A673 (cell line): Measurements from ENCODE around the gene CLIC6. TPM values are rescaled to one million over a fixed set of nuclear protein-coding genes. Genes with fewer than 3 reads are reported as not detected.

Source experiments
- BruUV-seq: library from RNA; stranded (reverse); fragments of 400-500 nt; replicated peaks from 2 replicates; lab custom pipeline; 2021; lab: Mats Ljungman, UMichigan
- CTCF ChIA-PET: fragments of 300-600 bp; sonication (Branson Sonifier 250); formaldehyde crosslinking; loops from one replicate; lab custom pipeline; 2022; ENCODE audit warnings: antibody characterized with exemption; lab: Charles Lee
- POLR2A ChIA-PET: fragments of 300-600 bp; sonication (Branson Sonifier 250); formaldehyde crosslinking; loops from one replicate; lab custom pipeline; 2022; ENCODE audit warnings: antibody characterized with exemption; ENCODE audit not compliant: low non-redundant PET; lab: Charles Lee
- DNase-seq: peaks from one replicate; pipeline ENCODE4 v3.0.0-alpha.2; 2015; ENCODE audit warnings: low spot score
- H3K27ac ChIP-seq: fragments of 200-600 bp; sonication (generic); 2 replicates; pipeline ENCODE4 v1.5.1; 2016; ENCODE audit warnings: mixed run types, low read depth, mild to moderate bottlenecking, mixed read lengths, antibody characterized with exemption, low read length; ENCODE audit not compliant: poor library complexity, severe bottlenecking
- H3K27me3 ChIP-seq: fragments of 200-600 bp; sonication (generic); replicated peaks from 2 replicates; pipeline ENCODE4 v1.6.1; 2017; ENCODE audit warnings: mixed run types, low read depth, mild to moderate bottlenecking, mixed read lengths, antibody characterized with exemption, low read length; ENCODE audit not compliant: insufficient read depth, poor library complexity
- H3K36me3 ChIP-seq: fragments of 200-600 bp; sonication (generic); 2 replicates; pipeline ENCODE4 v1.6.1; 2016; ENCODE audit warnings: mixed run types, mild to moderate bottlenecking, mixed read lengths, antibody characterized with exemption, low read length; ENCODE audit not compliant: insufficient read depth, poor library complexity, severe bottlenecking
- H3K4me1 ChIP-seq: fragments of 200-600 bp; sonication (generic); 2 replicates; pipeline ENCODE4 v1.6.1; 2017; ENCODE audit warnings: mixed run types, mild to moderate bottlenecking, mixed read lengths, antibody characterized with exemption, low read length; ENCODE audit not compliant: insufficient read depth, poor library complexity, severe bottlenecking
- H3K4me3 ChIP-seq: fragments of 200-600 bp; sonication (generic); 2 replicates; pipeline ENCODE4 v1.5.1; 2016; ENCODE audit warnings: low read depth, mixed run types, mild to moderate bottlenecking, mixed read lengths, low read length; ENCODE audit not compliant: poor library complexity, severe bottlenecking
- H3K9me3 ChIP-seq: fragments of 200-600 bp; sonication (generic); 2 replicates; pipeline ENCODE4 v1.6.1; 2016; ENCODE audit warnings: mixed run types, low read depth, mild to moderate bottlenecking, mixed read lengths, antibody characterized with exemption, low read length; ENCODE audit not compliant: poor library complexity, severe bottlenecking
- CTCF ChIP-seq: fragments of 300-800, 200-600 bp; sonication (generic); conservative IDR thresholded peaks from 2 replicates; pipeline ENCODE4 v1.5.1; 2017; ENCODE audit warnings: low read depth, mild to moderate bottlenecking, antibody characterized with exemption, low read length, moderate library complexity, mixed read lengths
- EZH2 ChIP-seq: fragments of 200-600 bp; sonication (generic); IDR thresholded peaks from 2 replicates; pipeline ENCODE4 v1.6.1; 2017; ENCODE audit warnings: borderline replicate concordance, low read depth, mild to moderate bottlenecking, mixed read lengths, antibody characterized with exemption, low read length; ENCODE audit not compliant: poor library complexity, severe bottlenecking
- intact Hi-C: fragments of 100-400 bp; cut with micrococcal nuclease; formaldehyde crosslinking; loops from one replicate; pipeline ENCODE4 v1.10.0; 2022; ENCODE audit not compliant: unreplicated experiment
- total RNA-seq: library from RNA; stranded (reverse); gene quantifications from 2 replicates; pipeline ENCODE4 v1.2.3, GENCODE V29; 2021

The CLIC6 gene
- total RNA-seq, 1 experiment from 2014 or later: not detected

GRCh38 chr21:34671891-34672290, 3.1 kb downstream of the CLIC6 start:
- H3K4me3 ChIP-seq: no peak overlapping the region
- H3K4me1 ChIP-seq: no peaks in the 10 kb centered on the region
- ChIA-PET CTCF (no interaction called here), POLR2A (no interaction called here)
- BruUV-seq: no TSS peak
- H3K36me3 ChIP-seq: no peaks in the 10 kb centered on the region
- no peak for DNase-seq
- H3K9me3 ChIP-seq: no peaks in the 10 kb centered on the region
- intact Hi-C loops: no loop called here
- no peak for TF ChIP-seq EZH2
- no peak for TF ChIP-seq CTCF
- H3K27ac ChIP-seq: no peak overlapping the region
- peaks cover 78% of the 10 kb centered on the region for H3K27me3 ChIP-seq

- POLR2A ChIA-PET: no interaction called here
- CTCF ChIA-PET: interaction anchor here (0.5 to 0.6 kb wide), 2 partner anchors 144 to 332 kb away, joined by 3 read pairs; no protein-coding TSS in a partner anchor
- H3K4me1 ChIP-seq: no peaks in the 10 kb centered on the region
- peaks cover 66% of the 10 kb centered on the region for H3K27me3 ChIP-seq
- H3K27ac ChIP-seq: no peak overlapping the region
- no peak overlapping the region for H3K4me3 ChIP-seq
- TF ChIP-seq CTCF: no peak
- TF ChIP-seq EZH2: no peak
- DNase-seq: no peak
- intact Hi-C loops: no loop called here
- H3K9me3 ChIP-seq: no peaks in the 10 kb centered on the region
- H3K36me3 ChIP-seq: no peaks in the 10 kb centered on the region
- no TSS peak for BruUV-seq
These were observed 4.2 kb downstream of the CLIC6 start for GRCh38 chr21:34673006-34673405.

- intact Hi-C loops: no loop called here
- TF ChIP-seq EZH2 (no peak), CTCF (no peak)
- DNase-seq: no peak
- CTCF ChIA-PET: no interaction called here
- Histone ChIP-seq H3K27ac (no peak overlapping the region), H3K4me1 (no peaks in the 10 kb centered on the region), H3K4me3 (no peak overlapping the region), H3K36me3 (no peaks in the 10 kb centered on the region), H3K27me3 (peaks cover 52% of the 10 kb centered on the region), H3K9me3 (no peaks in the 10 kb centered on the region)
- POLR2A ChIA-PET: no interaction called here
- no TSS peak for BruUV-seq
These were observed 5.7 kb downstream of the CLIC6 start for GRCh38 chr21:34674468-34674867.
